GM23338 (cell line): Measurements from ENCODE around the gene CHAF1B. TPM values are rescaled to one million over a fixed set of nuclear protein-coding genes. Genes with fewer than 3 reads are reported as not detected.

ENCODE experiments used
- ATAC-seq: fragments of 200-7000 bp; cut with Tn5 transposase; 3 replicates; pipeline ENCODE4 v1.9.1; 2020
- DNase-seq: peaks from one replicate; pipeline ENCODE4 v3.0.0-alpha.2; 2015; ENCODE audit warnings: low spot score
- H2AFZ ChIP-seq: fragments of 200-600 bp; sonication (generic); 2 replicates; pipeline ENCODE4 v1.8.0; 2016; ENCODE audit warnings: antibody characterized with exemption, mild to moderate bottlenecking, moderate library complexity
- H3F3A ChIP-seq: fragments of 200-600 bp; sonication (generic); replicated peaks from 2 replicates; pipeline ENCODE4 v1.8.0; 2017; ENCODE audit warnings: antibody characterized with exemption, mixed run types, low read depth
- H3K27ac ChIP-seq: fragments of 200-600 bp; sonication (generic); 2 replicates; pipeline ENCODE4 v1.6.1; 2016; ENCODE audit warnings: low read depth
- H3K27me3 ChIP-seq: fragments of 200-600 bp; sonication (generic); 2 replicates; pipeline ENCODE4 v1.8.0; 2016; ENCODE audit warnings: mild to moderate bottlenecking, mixed run types, moderate library complexity; ENCODE audit not compliant: insufficient read depth
- H3K36me3 ChIP-seq: fragments of 200-600 bp; sonication (generic); 2 replicates; pipeline ENCODE4 v1.8.0; 2016; ENCODE audit warnings: mild to moderate bottlenecking; ENCODE audit not compliant: insufficient read depth
- H3K4me1 ChIP-seq: fragments of 200-600 bp; sonication (generic); 2 replicates; pipeline ENCODE4 v1.8.0; 2016; ENCODE audit warnings: mild to moderate bottlenecking, moderate library complexity; ENCODE audit not compliant: insufficient read depth
- H3K4me2 ChIP-seq: fragments of 200-600 bp; sonication (generic); 2 replicates; pipeline ENCODE4 v1.7.1; 2017; ENCODE audit warnings: mixed run types
- H3K4me3 ChIP-seq: fragments of 200-600 bp; sonication (generic); 2 replicates; pipeline ENCODE4 v1.6.1; 2016; ENCODE audit warnings: mixed run types
- H3K79me2 ChIP-seq: fragments of 200-600 bp; sonication (generic); replicated peaks from 2 replicates; pipeline ENCODE4 v1.8.0; 2017; ENCODE audit warnings: mild to moderate bottlenecking; ENCODE audit not compliant: insufficient read depth
- H3K9me2 ChIP-seq: fragments of 200-600 bp; sonication (generic); 2 replicates; pipeline ENCODE4 v1.8.0; 2017; ENCODE audit not compliant: insufficient read depth
- H4K20me1 ChIP-seq: fragments of 200-600 bp; sonication (generic); replicated peaks from 2 replicates; pipeline ENCODE4 v1.8.0; 2017; ENCODE audit warnings: mild to moderate bottlenecking; ENCODE audit not compliant: insufficient read depth
- H3K27ac Mint-ChIP-seq: 2 replicates; pipeline ENCODE4 v1.8.0; 2020; ENCODE audit warnings: inconsistent platforms, mild to moderate bottlenecking, moderate library complexity, mixed read lengths
- H3K27me3 Mint-ChIP-seq: 3 replicates; pipeline ENCODE4 v1.8.0; 2022; ENCODE audit warnings: low read depth, mild to moderate bottlenecking, moderate library complexity, mixed read lengths, inconsistent platforms; ENCODE audit not compliant: insufficient read depth, poor library complexity
- H3K36me3 Mint-ChIP-seq: 3 replicates; pipeline ENCODE4 v1.8.0; 2021; ENCODE audit warnings: low read depth, mild to moderate bottlenecking, inconsistent platforms, moderate library complexity, mixed read lengths
- H3K4me1 Mint-ChIP-seq: 3 replicates; pipeline ENCODE4 v1.8.0; 2020; ENCODE audit warnings: mild to moderate bottlenecking, inconsistent platforms, mixed read lengths
- H3K4me3 Mint-ChIP-seq: 3 replicates; pipeline ENCODE4 v1.8.0; 2021; ENCODE audit warnings: moderate library complexity, mild to moderate bottlenecking, inconsistent platforms, mixed read lengths
- H3K9me3 Mint-ChIP-seq: 3 replicates; pipeline ENCODE4 v1.8.0; 2020; ENCODE audit warnings: moderate library complexity, mild to moderate bottlenecking, inconsistent platforms, mixed read lengths
- CREB1 ChIP-seq: fragments of 250-450 bp; sonication (Bioruptor Pico); IDR thresholded peaks from 2 replicates; pipeline ENCODE4 v1.5.0; 2020; ENCODE audit warnings: low read depth, mild to moderate bottlenecking, moderate library complexity
- EZH2 ChIP-seq: fragments of 200-600 bp; sonication (generic); IDR thresholded peaks from one replicate; pipeline ENCODE4 v1.8.0; 2017; ENCODE audit warnings: antibody characterized with exemption, mild to moderate bottlenecking, low read depth; ENCODE audit not compliant: unreplicated experiment
- EZH2phosphoT487 ChIP-seq: fragments of 200-600 bp; sonication (generic); IDR thresholded peaks from one replicate; pipeline ENCODE4 v1.8.1; 2018; ENCODE audit warnings: antibody characterized with exemption; ENCODE audit not compliant: unreplicated experiment
- NANOG ChIP-seq: IDR thresholded peaks from 2 replicates; pipeline ENCODE4 v1.6.1; 2016; ENCODE audit warnings: antibody characterized with exemption, borderline replicate concordance
- POLR2AphosphoS5 ChIP-seq: IDR thresholded peaks from 2 replicates; pipeline ENCODE4 v1.6.1; 2016; ENCODE audit warnings: antibody characterized with exemption, low read depth
- STAT1 ChIP-seq: IDR thresholded peaks from one replicate; pipeline ENCODE4 v1.6.1; 2016; ENCODE audit warnings: antibody characterized with exemption; ENCODE audit not compliant: unreplicated experiment
- ZNF114 ChIP-seq: fragments of 250-450 bp; sonication (Bioruptor Pico); IDR thresholded peaks from 2 replicates; pipeline ENCODE4 v1.5.0; 2020; ENCODE audit warnings: mild to moderate bottlenecking, moderate library complexity
- ZNF331 ChIP-seq: fragments of 250-450 bp; sonication (Bioruptor Pico); IDR thresholded peaks from 2 replicates; pipeline ENCODE4 v1.5.0; 2020; ENCODE audit warnings: low read depth, mild to moderate bottlenecking, moderate library complexity
- ZNF462 ChIP-seq: fragments of 250-450 bp; sonication (Bioruptor Pico); IDR thresholded peaks from 2 replicates; pipeline ENCODE4 v1.5.0; 2020; ENCODE audit warnings: mild to moderate bottlenecking, moderate library complexity
- polyA plus RNA-seq: library from polyadenylated mRNA; unstranded; fragments of >200 nt; fragmentation: Nextera tagmentation; extraction: Ambion mirVana; gene quantifications from 2 replicates; pipeline ENCODE4 v1.2.1, GENCODE V29; 2016
- total RNA-seq: library from RNA; depleted of rRNA; stranded (reverse); fragments of >200 nt; shearing (Covaris generic); gene quantifications from 2 replicates; pipeline ENCODE4 v1.2.3, GENCODE V29; 2014
- TF ChIP-seq, protein P1 (sequence below): IDR thresholded peaks from 2 replicates; pipeline ENCODE4 v1.6.1; 2016; ENCODE audit warnings: antibody characterized with exemption

CHAF1B gene
- total and polyA plus RNA-seq, 2 experiments from 2014 or later = 7.9 to 13.1 TPM

- H3K79me2 ChIP-seq = no peaks in the 10 kb centered on the region
- no peak overlapping the region for H3K27ac Mint-ChIP-seq
- no peaks in the 10 kb centered on the region; the same call in 1 of the 2 replicates for H3K36me3 ChIP-seq
- no peaks in the 10 kb centered on the region for H4K20me1 ChIP-seq
- peaks cover 15% of the 10 kb centered on the region for H3K27me3 Mint-ChIP-seq
- ATAC-seq (no peak), DNase-seq (no peak)
- TF ChIP-seq CREB1 (CRISPR knock-in tag) (no peak), ZNF462 (CRISPR knock-in tag) (no peak)
- H3K4me2 ChIP-seq = no peak overlapping the region
- H3K4me1 ChIP-seq = no peaks in the 10 kb centered on the region
- peaks cover 17% of the 10 kb centered on the region for H3K4me1 Mint-ChIP-seq
- H3K9me3 Mint-ChIP-seq = no peaks in the 10 kb centered on the region; the same call in 2 of the 3 replicates
- no peak overlapping the region for H3K4me3 Mint-ChIP-seq
- H3K4me3 ChIP-seq = no peak overlapping the region
- no peaks in the 10 kb centered on the region for H3K36me3 Mint-ChIP-seq
- no peaks in the 10 kb centered on the region; the same call in 1 of the 2 replicates for H3F3A ChIP-seq
- H3K27ac ChIP-seq = no peak overlapping the region
- no peaks in the 10 kb centered on the region for H3K9me2 ChIP-seq
- no peak overlapping the region for H2AFZ ChIP-seq
- H3K27me3 ChIP-seq = no peaks in the 10 kb centered on the region
Observed at GRCh38 chr21:36423771-36424433, 38.7 kb downstream of the CHAF1B start.

DNA sequence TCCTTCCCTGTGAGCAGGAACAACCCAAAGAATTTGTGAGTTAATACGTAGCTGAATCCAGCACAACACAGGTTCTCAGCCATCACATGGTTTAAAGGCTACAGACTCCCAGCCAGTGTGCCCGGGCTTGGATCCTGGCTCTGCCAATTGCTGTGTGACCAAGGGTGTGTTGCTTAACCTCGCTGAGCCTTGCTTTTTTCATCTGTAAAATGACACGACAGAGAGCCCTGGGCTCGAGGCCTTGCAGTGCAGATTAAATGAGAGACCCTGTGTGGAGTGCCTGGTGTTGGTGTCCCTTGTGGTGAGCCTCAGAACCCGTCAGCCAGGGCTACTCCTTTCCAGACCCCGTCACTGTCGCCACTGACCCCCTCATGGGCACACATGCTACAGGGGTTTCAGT, 39.4 kb downstream of the CHAF1B start:
- H3K27ac Mint-ChIP-seq = no peak overlapping the region
- Histone ChIP-seq H3K79me2 (no peaks in the 10 kb centered on the region), H2AFZ (no peak overlapping the region), H3K36me3 (no peaks in the 10 kb centered on the region; the same call in 1 of the 2 replicates), H3K27ac (no peak overlapping the region), H3K27me3 (no peaks in the 10 kb centered on the region), H3F3A (no peaks in the 10 kb centered on the region; the same call in 1 of the 2 replicates), H3K4me3 (no peak overlapping the region), H3K4me2 (no peak overlapping the region), H3K9me2 (no peaks in the 10 kb centered on the region), H3K4me1 (no peaks in the 10 kb centered on the region; the same call in 1 of the 2 replicates), H4K20me1 (no peaks in the 10 kb centered on the region)
- no peak overlapping the region for H3K4me3 Mint-ChIP-seq
- ATAC-seq (no peak), DNase-seq (no peak)
- peaks cover 17% of the 10 kb centered on the region for H3K4me1 Mint-ChIP-seq
- peaks cover 15% of the 10 kb centered on the region for H3K27me3 Mint-ChIP-seq
- no peaks in the 10 kb centered on the region; the same call in 2 of the 3 replicates for H3K9me3 Mint-ChIP-seq
- H3K36me3 Mint-ChIP-seq = no peaks in the 10 kb centered on the region
- TF ChIP-seq ZNF331 (CRISPR knock-in tag) = no peak
- no peak for TF ChIP-seq POLR2AphosphoS5
- no peak for TF ChIP-seq NANOG
- no peak for TF ChIP-seq ZNF114 (CRISPR knock-in tag)
- TF ChIP-seq CREB1 (CRISPR knock-in tag) = no peak
- no peak for TF ChIP-seq EZH2
- TF ChIP-seq, protein P1, sequence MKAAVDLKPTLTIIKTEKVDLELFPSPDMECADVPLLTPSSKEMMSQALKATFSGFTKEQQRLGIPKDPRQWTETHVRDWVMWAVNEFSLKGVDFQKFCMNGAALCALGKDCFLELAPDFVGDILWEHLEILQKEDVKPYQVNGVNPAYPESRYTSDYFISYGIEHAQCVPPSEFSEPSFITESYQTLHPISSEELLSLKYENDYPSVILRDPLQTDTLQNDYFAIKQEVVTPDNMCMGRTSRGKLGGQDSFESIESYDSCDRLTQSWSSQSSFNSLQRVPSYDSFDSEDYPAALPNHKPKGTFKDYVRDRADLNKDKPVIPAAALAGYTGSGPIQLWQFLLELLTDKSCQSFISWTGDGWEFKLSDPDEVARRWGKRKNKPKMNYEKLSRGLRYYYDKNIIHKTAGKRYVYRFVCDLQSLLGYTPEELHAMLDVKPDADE = no peak
- TF ChIP-seq STAT1 = no peak
- no peak for TF ChIP-seq EZH2phosphoT487
